RWPE1 (cell line): ENCODE results near the gene KREMEN2.

ENCODE experiments used
- CTCF ChIA-PET: fragments of 350-600 bp; sonication (Branson Sonifier 250); formaldehyde crosslinking; extraction: SDS; loops from one replicate; lab custom pipeline; 2021; lab: Yijun Ruan, JAX
- POLR2A ChIA-PET: fragments of 400-600 bp; formaldehyde crosslinking; extraction: SDS; loops from one replicate; lab custom pipeline; 2020; ENCODE audit warnings: antibody characterized with exemption; ENCODE audit not compliant: low non-redundant PET; lab: Yijun Ruan, JAX
- DNase-seq: peaks from one replicate; pipeline ENCODE4 v3.0.0; 2012; ENCODE audit warnings: low spot score
- H3K27ac ChIP-seq: fragments of 450-650 bp; 2 replicates; pipeline ENCODE4 v1.5.1; 2017
- TF ChIP-seq, protein P1 (sequence below): fragments of 450-650 bp; conservative IDR thresholded peaks from 2 replicates; pipeline ENCODE4 v1.5.1; 2017; ENCODE audit warnings: low read depth, mild to moderate bottlenecking

KREMEN2 gene

DNA sequence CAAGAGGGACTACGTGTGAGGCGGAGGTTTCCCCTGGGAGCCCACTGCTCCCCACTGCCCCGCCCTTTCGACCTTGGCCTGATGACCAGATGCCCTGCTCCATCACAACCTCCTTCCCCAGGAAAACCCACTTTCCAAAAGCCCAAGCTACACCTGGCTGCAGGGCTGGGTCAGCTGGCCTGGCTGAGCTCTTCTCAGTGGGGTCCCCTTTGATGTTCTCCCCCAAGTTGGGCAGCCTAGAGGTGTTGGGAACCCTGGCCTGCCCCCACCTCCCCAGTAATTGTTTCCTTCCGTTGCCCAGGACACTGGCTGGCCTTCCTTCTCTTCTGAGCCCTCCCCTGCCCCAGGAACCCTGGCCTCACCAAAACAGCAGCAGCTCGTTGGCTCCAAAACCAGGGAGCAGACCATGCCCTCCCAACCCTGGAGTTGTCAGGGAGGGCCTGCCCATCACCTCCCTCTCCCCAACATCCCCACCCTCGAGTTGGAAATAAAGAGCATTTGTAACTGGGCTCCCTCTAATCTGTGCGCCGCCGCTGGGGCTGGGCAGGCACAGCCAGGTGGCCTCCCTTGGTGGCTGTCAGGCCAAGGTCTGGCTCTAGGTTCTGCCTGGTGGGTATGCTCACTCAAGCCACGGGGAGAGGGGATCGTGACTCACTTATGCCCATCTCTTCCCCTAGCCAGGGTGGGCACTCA, 50.1 kb downstream of the KREMEN2 start:
- CTCF ChIA-PET = interaction anchor here (0.7 to 1.0 kb wide), 2 partner anchors 10 to 351 kb away, joined by 3 to 6 read pairs; no protein-coding TSS in a partner anchor
- TF ChIP-seq, protein P1, sequence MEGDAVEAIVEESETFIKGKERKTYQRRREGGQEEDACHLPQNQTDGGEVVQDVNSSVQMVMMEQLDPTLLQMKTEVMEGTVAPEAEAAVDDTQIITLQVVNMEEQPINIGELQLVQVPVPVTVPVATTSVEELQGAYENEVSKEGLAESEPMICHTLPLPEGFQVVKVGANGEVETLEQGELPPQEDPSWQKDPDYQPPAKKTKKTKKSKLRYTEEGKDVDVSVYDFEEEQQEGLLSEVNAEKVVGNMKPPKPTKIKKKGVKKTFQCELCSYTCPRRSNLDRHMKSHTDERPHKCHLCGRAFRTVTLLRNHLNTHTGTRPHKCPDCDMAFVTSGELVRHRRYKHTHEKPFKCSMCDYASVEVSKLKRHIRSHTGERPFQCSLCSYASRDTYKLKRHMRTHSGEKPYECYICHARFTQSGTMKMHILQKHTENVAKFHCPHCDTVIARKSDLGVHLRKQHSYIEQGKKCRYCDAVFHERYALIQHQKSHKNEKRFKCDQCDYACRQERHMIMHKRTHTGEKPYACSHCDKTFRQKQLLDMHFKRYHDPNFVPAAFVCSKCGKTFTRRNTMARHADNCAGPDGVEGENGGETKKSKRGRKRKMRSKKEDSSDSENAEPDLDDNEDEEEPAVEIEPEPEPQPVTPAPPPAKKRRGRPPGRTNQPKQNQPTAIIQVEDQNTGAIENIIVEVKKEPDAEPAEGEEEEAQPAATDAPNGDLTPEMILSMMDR = no peak
- no peak for DNase-seq
- H3K27ac ChIP-seq = no peak overlapping the region
- POLR2A ChIA-PET = no interaction called here

DNA sequence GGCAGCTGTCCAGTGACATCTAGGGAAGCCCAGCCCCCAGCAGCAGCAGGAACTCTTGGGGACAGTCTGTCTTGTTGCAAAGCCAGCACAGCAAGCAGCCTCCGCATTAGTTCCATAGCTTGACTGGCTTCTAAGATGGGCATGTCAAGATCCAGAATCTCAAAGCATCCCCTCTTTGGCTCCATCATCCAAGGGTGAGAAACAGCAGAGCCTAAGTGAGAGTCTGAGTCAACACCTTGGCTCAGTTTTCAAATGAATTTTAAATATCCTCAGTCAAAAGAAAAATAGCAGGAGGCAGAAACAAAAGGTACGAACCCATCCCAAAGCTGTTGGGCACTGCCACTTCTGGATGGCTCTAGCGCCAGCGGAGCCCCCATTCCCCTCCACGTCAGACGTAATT, 50.9 kb downstream of the KREMEN2 start:
- CTCF ChIA-PET = interaction anchor here (0.6 kb wide), 1 partner anchor 42 kb away, joined by 4 read pairs; no protein-coding TSS in a partner anchor
- POLR2A ChIA-PET = no interaction called here
- H3K27ac ChIP-seq = no peak overlapping the region
- TF ChIP-seq, protein P1 = no peak
- DNase-seq = no peak

DNA sequence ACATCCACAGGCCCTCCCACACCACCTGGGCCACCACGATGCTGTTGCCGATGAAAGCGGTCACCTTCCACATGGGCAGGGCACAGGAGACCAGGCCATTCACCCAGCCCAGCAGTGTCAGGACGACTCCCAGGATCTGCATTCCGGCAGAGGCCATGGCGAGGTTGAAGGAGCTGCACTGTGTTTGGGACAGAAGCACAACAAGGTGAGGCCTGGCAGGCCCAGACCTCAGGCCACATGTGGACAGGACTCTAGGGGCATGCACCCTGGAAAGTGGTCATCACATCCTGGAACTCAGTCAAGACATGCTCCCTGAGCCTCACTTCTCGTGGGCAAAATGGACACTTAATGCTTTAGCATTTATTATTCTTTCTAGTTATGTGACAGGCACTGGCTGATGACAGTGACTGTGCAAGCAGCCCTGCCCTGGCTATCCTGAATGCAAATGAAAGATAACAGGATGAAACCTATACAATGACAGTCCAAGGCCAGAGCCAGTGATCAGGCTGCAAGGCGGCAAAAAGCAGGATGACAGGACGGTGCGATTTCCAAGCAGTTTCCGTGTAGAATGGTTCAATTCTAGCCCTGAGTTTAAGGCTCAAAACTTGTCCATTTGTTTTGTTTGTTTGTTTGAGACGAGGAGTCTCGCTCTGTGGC, 51.9 kb downstream of the KREMEN2 start:
- H3K27ac ChIP-seq = no peak overlapping the region; the same call in 1 of the 2 replicates
- TF ChIP-seq, protein P1 = no peak
- POLR2A ChIA-PET = no interaction called here
- CTCF ChIA-PET = no interaction called here
- DNase-seq = no peak

DNA sequence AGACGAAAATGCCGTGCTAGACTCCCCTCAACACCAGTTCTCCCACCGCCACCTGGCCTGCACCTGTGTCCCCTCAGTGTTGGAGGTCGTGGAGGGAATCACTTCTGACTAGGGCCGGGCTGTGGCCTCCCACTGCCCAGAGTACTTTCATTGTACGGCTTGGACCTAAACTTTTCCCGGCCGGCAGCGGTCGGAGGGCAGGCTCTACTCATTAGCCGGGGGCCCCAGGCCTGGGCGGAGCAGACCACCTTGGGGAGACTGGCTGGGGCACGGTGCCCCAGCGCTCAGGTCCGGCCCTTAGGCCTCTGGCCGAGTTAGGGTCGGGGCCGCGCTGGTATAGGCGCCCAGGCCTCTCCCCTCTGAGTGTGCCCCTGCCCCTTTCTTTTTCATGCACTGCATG, 53.3 kb downstream of the KREMEN2 start:
- H3K27ac ChIP-seq = no peak overlapping the region
- DNase-seq = no peak
- ChIA-PET CTCF (no interaction called here), POLR2A (no interaction called here)
- TF ChIP-seq, protein P1 = no peak
